Keratinocyte (primary cell): ENCODE data around the gene ARMC3.

Source experiments
- CTCF ChIP-seq, 3 experiments: IDR thresholded peaks in 1 of 3; conservative IDR thresholded peaks in 1 of 3; optimal IDR thresholded peaks in 1 of 3; 2 replicates in 2 of 3; 3 replicates in 1 of 3; pipeline versions ENCODE3 to v1.5.1; 2011; ENCODE audit warnings: low read length in 3 of 3, mild to moderate bottlenecking in 3 of 3, moderate library complexity in 2 of 3, control low read depth in 1 of 3, inconsistent platforms in 1 of 3; ENCODE audit not compliant: insufficient read depth in 2 of 3; ENCODE audit errors: extremely low read depth in 1 of 3
- EZH2 ChIP-seq: IDR thresholded peaks from one replicate; pipeline ENCODE4 v1.6.1; 2012; ENCODE audit warnings: inconsistent platforms, mild to moderate bottlenecking, low read length, moderate library complexity

- no peak for TF ChIP-seq CTCF (optimal IDR thresholded peaks at IDR 0.05 in 1 of 3, IDR thresholded peaks at IDR 0.05 in 1 of 3, conservative IDR thresholded peaks at IDR 0.05 in 1 of 3; ENCODE audit: extremely low read depth in 1 of 3, insufficient read depth in 2 of 3, low read length in 3 of 3)
- TF ChIP-seq EZH2, result no peak
Measured at GRCh38 chr10:23079700-23080099, 151.8 kb downstream of the ARMC3 start.
